CD4-positive, alpha-beta T cell treated with Interleukin-17A for 1 hour (primary cell): ENCODE measurements around the gene JPH3.
"Not testable (repeated sequence)": the region's sequence is repeated elsewhere in the genome, so short reads cannot be mapped to it uniquely, and the experiment has no call there.

Experiments used
- DNase-seq: peaks from one replicate; pipeline ENCODE4 v3.0.0-alpha.2; 2020

Gene JPH3

GRCh38 chr16:87656328-87656727, 54.0 kb downstream of the JPH3 start:
- DNase-seq = no peak

GRCh38 chr16:87657621-87658192, 55.4 kb downstream of the JPH3 start:
- DNase-seq = peak; percentile 7

- no peak for DNase-seq
Measured at GRCh38 chr16:87658564-87659225, 56.4 kb downstream of the JPH3 start.

- DNase-seq = peak; percentile 10
Measured at GRCh38 chr16:87661561-87661960, 59.3 kb downstream of the JPH3 start.

DNA sequence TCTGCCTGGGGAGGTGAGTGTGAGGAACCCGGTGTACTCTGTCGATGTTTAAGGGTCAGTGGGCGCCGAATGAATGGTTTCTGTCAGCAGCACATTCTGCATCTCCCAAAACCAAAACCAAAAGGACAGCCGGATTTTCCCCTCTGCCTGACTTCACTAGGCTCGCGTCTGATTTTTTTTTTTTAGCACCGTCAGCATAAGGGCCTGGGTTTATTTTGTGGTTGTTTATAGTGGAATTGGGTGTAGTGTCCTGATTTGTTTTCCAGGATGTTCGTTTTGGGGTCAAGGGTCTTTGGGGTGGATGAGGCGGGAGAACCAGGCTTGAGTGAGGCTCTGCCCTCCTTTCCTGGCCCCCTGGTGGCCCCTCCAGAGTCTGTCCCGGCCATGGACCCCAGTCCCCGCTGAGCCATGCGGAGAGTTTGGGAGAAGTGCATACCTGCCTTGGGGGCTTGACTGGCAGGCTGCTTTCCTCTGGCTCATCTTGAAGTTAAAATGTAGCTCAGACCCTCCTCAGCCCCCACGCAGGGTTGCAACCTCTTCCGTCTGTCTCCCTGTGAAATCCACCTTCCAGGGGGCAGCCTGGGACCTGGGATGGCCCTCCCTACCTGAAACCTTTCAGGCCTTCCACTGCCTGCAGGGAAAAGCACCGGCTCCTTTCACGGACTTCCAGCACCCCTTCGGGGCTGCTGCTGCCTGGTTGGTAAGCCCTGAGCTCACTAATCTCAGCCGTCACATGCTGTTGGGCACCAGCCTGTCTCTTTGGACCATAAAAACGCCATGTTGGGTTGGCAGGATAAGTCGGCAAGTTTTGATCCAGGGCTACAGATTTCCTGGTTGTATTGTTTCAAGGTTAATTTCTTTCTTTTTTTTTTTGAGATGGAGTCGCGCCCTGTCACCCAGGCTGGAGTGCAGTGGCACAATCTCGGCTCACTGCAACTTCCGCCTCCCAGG, 60.2 kb downstream of the JPH3 start:
- no peak for DNase-seq

DNA sequence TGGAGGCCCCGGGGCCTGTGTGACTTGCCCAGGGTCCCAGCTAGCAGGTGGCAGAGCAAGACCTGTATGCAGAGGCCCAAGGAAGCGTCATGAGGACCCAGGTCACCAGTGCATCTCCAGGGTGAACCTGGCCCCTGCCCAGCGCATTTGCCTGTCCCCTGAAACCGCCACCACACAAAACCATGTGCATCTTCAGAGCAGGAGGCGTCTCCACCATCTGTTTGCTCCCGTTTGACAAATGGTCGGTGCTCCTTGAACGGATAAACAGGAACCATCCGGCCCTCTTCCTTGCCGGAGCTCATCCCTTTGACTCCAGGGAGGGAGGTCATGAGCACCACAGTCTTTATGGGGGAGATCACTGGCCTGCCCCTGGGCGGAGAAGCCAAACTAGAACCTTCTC, 62.5 kb downstream of the JPH3 start:
- no peak for DNase-seq

GRCh38 chr16:87665193-87665592, 62.9 kb downstream of the JPH3 start:
- no peak for DNase-seq

- no peak for DNase-seq
Measured at GRCh38 chr16:87666919-87667318, 64.6 kb downstream of the JPH3 start.

GRCh38 chr16:87667443-87667842, 65.1 kb downstream of the JPH3 start:
- DNase-seq = no peak

DNA sequence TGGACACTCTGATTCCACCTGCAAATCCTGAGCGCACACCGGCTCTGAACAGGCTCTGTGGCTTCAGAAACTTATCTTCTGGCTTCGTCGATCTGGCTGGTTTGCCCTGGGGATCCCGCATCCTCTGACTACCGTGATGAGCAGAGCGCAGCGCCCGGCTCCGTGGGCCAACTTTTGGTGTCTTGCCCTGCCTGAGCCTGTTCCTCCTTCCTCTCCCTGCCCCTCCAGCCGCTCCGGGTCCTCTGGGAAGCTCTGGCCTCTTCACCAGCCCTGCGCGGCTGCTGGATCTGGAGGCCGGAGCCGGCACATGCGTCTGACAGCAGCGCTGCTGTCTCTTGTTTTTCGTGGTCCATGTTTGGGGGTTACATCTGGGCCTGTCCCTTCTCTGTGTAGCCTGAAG, 65.6 kb downstream of the JPH3 start:
- DNase-seq = no peak

- DNase-seq = no peak
Measured at GRCh38 chr16:87669672-87670071, 67.4 kb downstream of the JPH3 start.

DNA sequence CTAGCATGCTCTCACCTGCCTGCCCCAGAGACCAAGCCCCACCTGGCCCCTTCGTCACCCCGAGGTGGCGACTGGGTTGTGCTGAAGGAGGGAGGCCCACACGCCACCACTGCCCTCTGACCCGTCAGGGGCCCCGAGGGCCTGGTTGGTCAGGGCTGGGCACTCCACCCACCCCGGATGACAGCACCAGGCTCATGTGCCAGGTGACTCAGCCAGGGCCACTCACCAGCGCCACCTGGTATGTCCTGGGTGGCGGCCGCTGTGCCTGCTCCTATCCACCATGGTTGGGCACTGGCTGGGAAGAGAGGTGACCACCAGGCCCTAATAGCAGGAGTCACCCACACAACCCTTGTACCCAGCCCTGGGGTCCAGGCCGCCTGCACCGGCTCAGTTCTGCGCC, 68.9 kb downstream of the JPH3 start:
- no peak for DNase-seq

- no peak for DNase-seq
Measured at GRCh38 chr16:87671715-87672270, 69.5 kb downstream of the JPH3 start.

GRCh38 chr16:87674419-87674818, 72.1 kb downstream of the JPH3 start:
- DNase-seq = no peak

GRCh38 chr16:87675111-87675719, 72.9 kb downstream of the JPH3 start:
- DNase-seq = no peak

DNA sequence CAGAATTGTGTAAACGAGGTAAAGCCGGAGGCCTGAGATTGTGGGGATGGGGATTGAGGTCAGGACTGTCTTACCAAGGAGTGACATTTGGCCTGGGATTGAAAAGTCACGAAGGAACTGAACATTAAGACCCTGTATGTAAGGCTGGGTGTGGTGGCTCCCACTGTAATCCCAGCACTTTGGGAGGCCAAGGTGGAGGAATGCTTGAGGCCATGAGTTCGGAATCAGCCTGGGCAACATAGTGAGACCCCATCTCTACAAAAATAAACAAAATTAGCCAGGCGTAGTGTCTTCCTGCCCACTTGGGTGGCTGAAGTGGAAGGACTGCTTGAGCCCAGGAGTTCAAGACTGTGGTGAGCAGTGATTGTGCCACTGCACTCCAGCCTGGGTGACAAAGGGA, 75.5 kb downstream of the JPH3 start:
- no peak for DNase-seq

GRCh38 chr16:87678618-87679017, 76.3 kb downstream of the JPH3 start:
- DNase-seq = no peak

GRCh38 chr16:87679593-87680271, 77.4 kb downstream of the JPH3 start:
- no peak for DNase-seq

DNA sequence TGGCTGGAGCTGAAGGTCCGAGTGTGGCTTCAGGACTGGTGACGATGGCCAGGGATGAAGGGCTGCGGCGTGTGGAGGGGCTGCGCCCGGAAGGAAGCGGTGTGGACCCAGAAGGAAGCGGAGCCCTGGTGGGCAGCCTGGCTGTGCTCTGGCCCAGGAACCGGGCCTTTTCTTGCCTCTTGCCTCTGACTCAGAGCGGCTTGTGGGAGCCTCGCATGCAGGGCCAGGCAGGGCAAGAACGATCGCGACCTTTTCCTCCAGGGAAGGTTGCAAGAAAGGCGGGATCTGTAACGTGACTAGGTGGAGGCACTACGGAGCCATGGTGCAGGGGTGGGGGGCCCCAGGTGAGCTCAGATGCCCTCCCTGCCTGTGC, 78.0 kb downstream of the JPH3 start:
- DNase-seq = no peak

DNA sequence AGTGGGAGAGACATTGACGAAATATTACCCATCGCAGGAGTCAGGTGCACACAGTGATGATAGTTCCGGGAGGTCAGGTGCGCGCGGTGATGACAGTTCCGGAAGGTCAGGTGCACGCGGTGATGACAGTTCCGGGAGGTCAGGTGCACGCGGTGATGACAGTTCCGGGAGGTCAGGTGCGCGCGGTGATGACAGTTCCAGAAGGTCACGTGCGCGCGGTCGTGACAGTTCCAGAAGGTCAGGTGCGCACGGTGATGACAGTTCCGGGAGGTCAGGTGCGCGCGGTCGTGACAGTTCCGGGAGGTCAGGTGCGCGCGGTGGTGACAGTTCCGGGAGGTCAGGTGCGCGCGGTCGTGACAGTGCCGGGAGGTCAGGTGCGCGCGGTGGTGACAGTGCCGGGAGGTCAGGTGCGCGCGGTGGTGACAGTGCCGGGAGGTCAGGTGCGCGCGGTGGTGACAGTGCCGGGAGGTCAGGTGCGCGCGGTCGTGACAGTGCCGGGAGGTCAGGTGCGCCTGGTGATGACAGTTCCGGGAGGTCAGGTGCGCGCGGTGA, 78.8 kb downstream of the JPH3 start:
- DNase-seq = not testable (repeated sequence)

- DNase-seq = no peak
Measured at GRCh38 chr16:87681981-87682570, 79.8 kb downstream of the JPH3 start.

- DNase-seq = no peak
Measured at GRCh38 chr16:87682852-87683399, 80.6 kb downstream of the JPH3 start.
